IMR-90 (cell line): ENCODE measurements around the gene UBR7. TPM values are rescaled to one million over a fixed set of nuclear protein-coding genes. Genes with fewer than 3 reads are reported as not detected.

ENCODE experiments used
- ATAC-seq: fragments of 200-7000 bp; cut with Tn5 transposase; 2 replicates; pipeline ENCODE4 v1.9.1; 2020; ENCODE audit warnings: low read depth, mild to moderate bottlenecking, moderate library complexity
- BruUV-seq: library from RNA; stranded (reverse); fragments of 400-500 nt; replicated peaks from 2 replicates; lab custom pipeline; 2021; lab: Mats Ljungman, UMichigan
- CTCF ChIA-PET: fragments of 300-600 bp; formaldehyde crosslinking; extraction: SDS; loops from one replicate; lab custom pipeline; 2021; ENCODE audit warnings: antibody characterized with exemption; lab: Yijun Ruan, JAX
- POLR2A ChIA-PET: fragments of 300-600 bp; sonication (Branson Sonifier 250); formaldehyde crosslinking; loops from one replicate; lab custom pipeline; 2022; ENCODE audit warnings: antibody characterized with exemption; ENCODE audit not compliant: unreplicated experiment; lab: Charles Lee
- DNase-seq: peaks from one replicate; pipeline ENCODE4 v3.0.0; 2013
- H2AFZ ChIP-seq: replicated peaks from 2 replicates; pipeline ENCODE3; 2013; ENCODE audit warnings: low read length, mild to moderate bottlenecking; ENCODE audit not compliant: poor library complexity
- H2AK5ac ChIP-seq: 2 replicates; pipeline ENCODE4 v1.6.1; 2013; ENCODE audit warnings: low read depth, low read length, inconsistent platforms
- H2AK9ac ChIP-seq: replicated peaks from 2 replicates; pipeline ENCODE3; 2013; ENCODE audit warnings: mild to moderate bottlenecking, low read depth, low read length, moderate library complexity; ENCODE audit not compliant: poor library complexity
- H2BK120ac ChIP-seq: 2 replicates; pipeline ENCODE4 v1.6.1; 2013; ENCODE audit warnings: low read depth, low read length, inconsistent platforms
- H2BK15ac ChIP-seq: 3 replicates; pipeline ENCODE4 v1.6.1; 2013; ENCODE audit warnings: low read depth, low read length, inconsistent platforms
- H2BK20ac ChIP-seq: 2 replicates; pipeline ENCODE4 v1.6.1; 2013; ENCODE audit warnings: low read depth, mild to moderate bottlenecking, inconsistent platforms, low read length, moderate library complexity
- H2BK5ac ChIP-seq: 2 replicates; pipeline ENCODE4 v1.6.1; 2013; ENCODE audit warnings: mild to moderate bottlenecking, low read depth, low read length, inconsistent platforms; ENCODE audit not compliant: poor library complexity, severe bottlenecking
- H3K14ac ChIP-seq: replicated peaks from 2 replicates; pipeline ENCODE4 v1.6.1; 2013; ENCODE audit warnings: low read depth, low read length, inconsistent platforms
- H3K18ac ChIP-seq: 2 replicates; pipeline ENCODE4 v1.6.1; 2013; ENCODE audit warnings: low read depth, low read length, control low read depth
- H3K23ac ChIP-seq: 2 replicates; pipeline ENCODE4 v1.6.1; 2013; ENCODE audit warnings: low read depth, low read length, inconsistent platforms
- H3K27ac ChIP-seq: 2 replicates; pipeline ENCODE4 v1.5.1; 2013; ENCODE audit warnings: mild to moderate bottlenecking, control low read depth, low read length; ENCODE audit not compliant: insufficient read depth
- H3K27me3 ChIP-seq: 2 replicates; pipeline ENCODE4 v1.6.1; 2013; ENCODE audit warnings: low read length; ENCODE audit not compliant: control insufficient read depth, insufficient read depth
- H3K36me3 ChIP-seq: 2 replicates; pipeline ENCODE4 v1.6.1; 2013; ENCODE audit warnings: low read length, mixed read lengths; ENCODE audit not compliant: control insufficient read depth, insufficient read depth
- H3K4ac ChIP-seq: 2 replicates; pipeline ENCODE4 v1.6.1; 2013; ENCODE audit warnings: low read depth, low read length, inconsistent platforms
- H3K4me1 ChIP-seq: 2 replicates; pipeline ENCODE4 v1.6.1; 2013; ENCODE audit warnings: low read length, mixed read lengths; ENCODE audit not compliant: control insufficient read depth, insufficient read depth
- H3K4me2 ChIP-seq: 2 replicates; pipeline ENCODE4 v1.6.1; 2013; ENCODE audit warnings: low read depth, mild to moderate bottlenecking, control low read depth, low read length, moderate library complexity
- H3K4me3 ChIP-seq: 2 replicates; pipeline ENCODE4 v1.5.1; 2013; ENCODE audit warnings: low read depth, mild to moderate bottlenecking, control low read depth, low read length, moderate library complexity; ENCODE audit not compliant: insufficient read depth
- H3K56ac ChIP-seq: 2 replicates; pipeline ENCODE4 v1.6.1; 2013; ENCODE audit warnings: low read length, inconsistent platforms; ENCODE audit not compliant: insufficient read depth; ENCODE audit errors: extremely low read depth
- H3K79me1 ChIP-seq, 2 experiments: 2 replicates each; pipeline ENCODE4 v1.6.1; 2013; ENCODE audit warnings: low read length in 2 of 2, inconsistent platforms in 1 of 2, low read depth in 1 of 2
- H3K9ac ChIP-seq: 2 replicates; pipeline ENCODE4 v1.6.1; 2013; ENCODE audit warnings: low read depth, low read length, control low read depth
- H3K9me1 ChIP-seq: 2 replicates; pipeline ENCODE4 v1.6.1; 2013; ENCODE audit warnings: low read length, inconsistent platforms; ENCODE audit not compliant: insufficient read depth
- H3K9me3 ChIP-seq: 2 replicates; pipeline ENCODE4 v1.6.1; 2013; ENCODE audit warnings: low read length; ENCODE audit not compliant: control insufficient read depth, insufficient read depth
- H4K20me1 ChIP-seq: 2 replicates; pipeline ENCODE4 v1.6.1; 2013; ENCODE audit warnings: low read length, inconsistent platforms; ENCODE audit not compliant: insufficient read depth
- H4K5ac ChIP-seq: 2 replicates; pipeline ENCODE4 v1.6.1; 2013; ENCODE audit warnings: mild to moderate bottlenecking, low read depth, low read length, control low read depth
- H4K8ac ChIP-seq, 2 experiments: 2 replicates each; pipeline ENCODE4 v1.6.1; 2013; ENCODE audit warnings: low read depth in 2 of 2, low read length in 2 of 2, control low read depth in 1 of 2, inconsistent platforms in 1 of 2
- H4K91ac ChIP-seq: 2 replicates; pipeline ENCODE4 v1.6.1; 2013; ENCODE audit warnings: low read depth, low read length, inconsistent platforms; ENCODE audit not compliant: insufficient read depth
- BHLHE40 ChIP-seq: fragments of 150-350 bp; IDR thresholded peaks from 2 replicates; pipeline ENCODE4 v1.6.1; 2016; ENCODE audit warnings: mild to moderate bottlenecking, low read depth, low read length
- CEBPB ChIP-seq: IDR thresholded peaks from 2 replicates; pipeline ENCODE4 v1.6.1; 2012; ENCODE audit warnings: low read depth, low read length, improper control_type of control experiment
- CHD1 ChIP-seq: IDR thresholded peaks from 2 replicates; pipeline ENCODE4 v1.6.1; 2012; ENCODE audit warnings: low read depth, low read length, improper control_type of control experiment
- CTCF ChIP-seq: conservative IDR thresholded peaks from 2 replicates; pipeline ENCODE4 v1.5.1; 2012; ENCODE audit warnings: mild to moderate bottlenecking, low read depth, low read length, improper control_type of control experiment
- FOS ChIP-seq: fragments of 150-350 bp; IDR thresholded peaks from 2 replicates; pipeline ENCODE4 v1.6.1; 2016; ENCODE audit warnings: low read depth, low read length
- MAFK ChIP-seq: IDR thresholded peaks from 2 replicates; pipeline ENCODE4 v1.6.1; 2012; ENCODE audit warnings: low read depth, low read length, improper control_type of control experiment
- MAZ ChIP-seq: IDR thresholded peaks from 2 replicates; pipeline ENCODE4 v1.6.1; 2012; ENCODE audit warnings: low read depth, mild to moderate bottlenecking, low read length, improper control_type of control experiment, moderate library complexity, borderline replicate concordance
- MXI1 ChIP-seq: IDR thresholded peaks from 2 replicates; pipeline ENCODE4 v1.6.1; 2012; ENCODE audit warnings: low read depth, mild to moderate bottlenecking, low read length, moderate library complexity, borderline replicate concordance
- NFE2L2 ChIP-seq: fragments of 150-350 bp; IDR thresholded peaks from 2 replicates; pipeline ENCODE4 v1.6.1; 2016; ENCODE audit warnings: low read depth, mild to moderate bottlenecking, low read length
- POLR2A ChIP-seq: IDR thresholded peaks from 2 replicates; pipeline ENCODE4 v1.6.1; 2012; ENCODE audit warnings: mild to moderate bottlenecking, low read depth, low read length
- RAD21 ChIP-seq: IDR thresholded peaks from 2 replicates; pipeline ENCODE4 v1.6.1; 2012; ENCODE audit warnings: low read length, improper control_type of control experiment
- RCOR1 ChIP-seq: IDR thresholded peaks from 2 replicates; pipeline ENCODE4 v1.6.1; 2012; ENCODE audit warnings: mild to moderate bottlenecking, low read length, improper control_type of control experiment; ENCODE audit not compliant: insufficient replicate concordance
- RFX5 ChIP-seq: IDR thresholded peaks from 2 replicates; pipeline ENCODE4 v1.8.0; 2012; ENCODE audit warnings: low read depth, mild to moderate bottlenecking, low read length, moderate library complexity
- SMC3 ChIP-seq: fragments of 150-350 bp; IDR thresholded peaks from 2 replicates; pipeline ENCODE4 v1.6.1; 2016; ENCODE audit warnings: low read depth, mild to moderate bottlenecking, antibody characterized with exemption, low read length, moderate library complexity
- USF2 ChIP-seq: fragments of 150-350 bp; IDR thresholded peaks from 2 replicates; pipeline ENCODE4 v1.6.1; 2017; ENCODE audit warnings: mild to moderate bottlenecking, antibody characterized with exemption, low read length, low read depth
- WGBS, 2 experiments: methylation state at CpG; one replicate each; pipeline versions ENCODE4 v1.1.5 to v1.1.7; 2013; ENCODE audit warnings: missing lambda C conversion rate in 2 of 2; ENCODE audit not compliant: insufficient read length in 1 of 2; ENCODE audit errors: extremely low coverage in 2 of 2; 5-methylcytosine and 5-hydroxymethylcytosine counted together
- dilution Hi-C: fragments of 300-500 bp; cut with HindIII; formaldehyde crosslinking; loops from one replicate; pipeline ENCODE4 v1.14.3; 2018; ENCODE audit warnings: low sequenced_read_pairs; ENCODE audit not compliant: unreplicated experiment
- in situ Hi-C: fragments of 300-500 bp; cut with MboI; formaldehyde crosslinking; loops from 3 replicates; pipeline ENCODE4 v1.14.3; 2019; ENCODE audit warnings: low sequenced_read_pairs, inconsistent platforms, mixed read lengths
- intact Hi-C: fragments of 100-400 bp; cut with micrococcal nuclease; formaldehyde crosslinking; loops from 2 replicates; pipeline ENCODE4 v1.10.0; 2022
- polyA plus RNA-seq, 3 experiments: library from polyadenylated mRNA; depleted of rRNA; stranded (reverse); fragments of >200 nt; gene quantifications; 2 replicates each; pipeline ENCODE4 v1.2.3, GENCODE V29; 2012; ENCODE audit warnings: low replicate concordance in 1 of 3
- total RNA-seq: library from RNA; depleted of rRNA; stranded (reverse); fragments of >200 nt; gene quantifications from 2 replicates; pipeline ENCODE4 v1.2.3, GENCODE V29; 2012
- TF ChIP-seq, protein P1 (sequence below): fragments of 150-350 bp; IDR thresholded peaks from 2 replicates; pipeline ENCODE4 v1.6.1; 2016; ENCODE audit warnings: low read depth, mild to moderate bottlenecking, low read length, moderate library complexity, borderline replicate concordance

Gene UBR7
- total and polyA plus RNA-seq, 2 of the 4 experiments (the other 2 are of a cell fraction) = 24.2 to 29.4 TPM

- Histone ChIP-seq H3K14ac (peak overlapping the region; percentile 14; the same call in 1 of the 2 replicates), H3K56ac (no peak overlapping the region), H4K5ac (peak overlapping the region; percentile 13; the same call in 1 of the 2 replicates), H2BK20ac (no peak overlapping the region), H3K79me1 (peaks cover 16 to 33% of the 10 kb centered on the region in 2 experiments), H3K4me2 (peak overlapping the region; percentile 99), H2BK120ac (no peak overlapping the region), H3K4ac (no peak overlapping the region), H4K91ac (no peak overlapping the region), H2AK5ac (no peak overlapping the region), H4K8ac (peak overlapping the region in 1 of 2 experiments; percentile 7; a peak in 2 of 4 replicates), H3K36me3 (peaks cover 6% of the 10 kb centered on the region; the same call in 1 of the 2 replicates), H2AFZ (peak overlapping the region; percentile 99), H2AK9ac (peak overlapping the region; percentile 21), H3K23ac (peak overlapping the region; percentile 72), H3K27me3 (no peaks in the 10 kb centered on the region), H3K9me3 (no peaks in the 10 kb centered on the region), H2BK5ac (peak overlapping the region; percentile 46), H3K4me1 (no peaks in the 10 kb centered on the region), H3K18ac (no peak overlapping the region), H3K27ac (peak overlapping the region; percentile 74), H3K9me1 (no peaks in the 10 kb centered on the region; the same call in 1 of the 2 replicates), H3K4me3 (peak overlapping the region; percentile 99), H4K20me1 (no peaks in the 10 kb centered on the region; the same call in 1 of the 2 replicates), H3K9ac (peak overlapping the region; percentile 88), H2BK15ac (no peak overlapping the region)
- BruUV-seq = no TSS peak
- no peak for TF ChIP-seq MXI1
- TF ChIP-seq FOS = no peak
- no peak for TF ChIP-seq NFE2L2
- TF ChIP-seq RCOR1 = no peak
- no peak for TF ChIP-seq CTCF
- TF ChIP-seq CEBPB = no peak
- TF ChIP-seq POLR2A = no peak
- TF ChIP-seq CHD1 = no peak
- TF ChIP-seq MAFK = no peak
- TF ChIP-seq RFX5 = no peak
- TF ChIP-seq BHLHE40 = no peak
- TF ChIP-seq MAZ = no peak
- no peak for TF ChIP-seq RAD21
- TF ChIP-seq, protein P1, sequence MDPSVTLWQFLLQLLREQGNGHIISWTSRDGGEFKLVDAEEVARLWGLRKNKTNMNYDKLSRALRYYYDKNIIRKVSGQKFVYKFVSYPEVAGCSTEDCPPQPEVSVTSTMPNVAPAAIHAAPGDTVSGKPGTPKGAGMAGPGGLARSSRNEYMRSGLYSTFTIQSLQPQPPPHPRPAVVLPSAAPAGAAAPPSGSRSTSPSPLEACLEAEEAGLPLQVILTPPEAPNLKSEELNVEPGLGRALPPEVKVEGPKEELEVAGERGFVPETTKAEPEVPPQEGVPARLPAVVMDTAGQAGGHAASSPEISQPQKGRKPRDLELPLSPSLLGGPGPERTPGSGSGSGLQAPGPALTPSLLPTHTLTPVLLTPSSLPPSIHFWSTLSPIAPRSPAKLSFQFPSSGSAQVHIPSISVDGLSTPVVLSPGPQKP = no peak
- TF ChIP-seq USF2 = no peak
- TF ChIP-seq SMC3 = no peak
- 0% methylated on average over 1 of the region's 10 CpGs; no CpG with 5 or more reads in 1 of the 2 experiments for WGBS, 2 experiments
- in situ Hi-C loops = no loop called here
- intact Hi-C loops = no loop called here
- ChIA-PET CTCF (interaction anchor here (1.0 to 1.4 kb wide), 3 partner anchors 21 to 34 kb away, joined by 3 to 4 read pairs (median 3); partner anchors contain the start of gene GON7), POLR2A (no interaction called here)
- dilution Hi-C loops = no loop called here
- no peak for ATAC-seq
- DNase-seq = no peak
These were observed 21.7 kb upstream of the UBR7 start for GRCh38 chr14:93185349-93185720.
